Uterus (tissue), 4 donors: ENCODE measurements around the gene AFDN. TPM values are rescaled to one million over a fixed set of nuclear protein-coding genes. Genes with fewer than 3 reads are reported as not detected.
A peak's percentile ranks its signal among the peaks of the same experiment; 100 is the strongest.

Experiments used
- DNase-seq, 2 donors: peaks; one replicate each; pipeline ENCODE4 v3.0.0-alpha.2; 2019 to 2020
- H3K27ac ChIP-seq, 2 donors: fragments of 200-600 bp; sonication (generic); 1 replicate in 1 of 2; 2 replicates in 1 of 2; pipeline ENCODE4 v1.5.1; 2016 to 2018
- H3K27me3 ChIP-seq, 2 donors: fragments of 200-600 bp; sonication (generic); one replicate each; pipeline ENCODE4 v1.5.1; 2018 to 2019; ENCODE audit warnings: control low read depth in 1 of 2
- H3K36me3 ChIP-seq, 2 donors: fragments of 200-600 bp; sonication (generic); one replicate each; pipeline ENCODE4 v1.5.1; 2019; ENCODE audit warnings: control low read depth in 1 of 2
- H3K4me1 ChIP-seq, 2 donors: fragments of 200-600 bp; sonication (generic); one replicate each; pipeline ENCODE4 v1.5.1; 2018 to 2019; ENCODE audit warnings: control low read depth in 1 of 2
- H3K4me3 ChIP-seq, 2 donors: fragments of 200-600 bp; sonication (generic); 1 replicate in 1 of 2; 2 replicates in 1 of 2; pipeline ENCODE4 v1.5.1; 2018 to 2019; ENCODE audit warnings: mild to moderate bottlenecking in 1 of 2
- H3K9me3 ChIP-seq, 2 donors: fragments of 200-600 bp; sonication (generic); one replicate each; pipeline ENCODE4 v1.5.1; 2019; ENCODE audit warnings: control low read depth in 1 of 2
- POLR2A ChIP-seq, 2 donors: fragments of 450-650 bp; IDR thresholded peaks; one replicate each; pipeline ENCODE4 v1.6.1; 2016; ENCODE audit warnings: antibody characterized with exemption in 2 of 2, mild to moderate bottlenecking in 1 of 2, moderate library complexity in 1 of 2
- intact Hi-C: fragments of 100-400 bp; cut with DNase I; formaldehyde crosslinking; loops from one replicate; pipeline ENCODE4 v1.15.1; 2023; ENCODE audit warnings: low total_unique reads
- total RNA-seq, 4 donors: library from RNA; depleted of rRNA in 3 of 4; stranded (reverse); fragments of >200 nt in 3 of 4; gene quantifications; one replicate each; pipeline versions ENCODE4 v1.1.0 to v1.2.4, GENCODE V29; 2014 to 2023
- TF ChIP-seq, protein P1 (sequence below), 4 experiments: fragments of 200-600 bp in 2 of 4; fragments of 450-650 bp in 2 of 4; sonication (generic) in 2 of 4; IDR thresholded peaks; one replicate each; pipeline ENCODE4 v1.5.1; 2016 to 2019; ENCODE audit warnings: antibody characterized with exemption in 4 of 4, mild to moderate bottlenecking in 2 of 4, moderate library complexity in 1 of 4
- donor health status: DM: yes; HTN: yes; CAD: no.

The AFDN gene
- total RNA-seq, 4 donors from 2014 or later = 64.6 to 210 (median 120) TPM

DNA sequence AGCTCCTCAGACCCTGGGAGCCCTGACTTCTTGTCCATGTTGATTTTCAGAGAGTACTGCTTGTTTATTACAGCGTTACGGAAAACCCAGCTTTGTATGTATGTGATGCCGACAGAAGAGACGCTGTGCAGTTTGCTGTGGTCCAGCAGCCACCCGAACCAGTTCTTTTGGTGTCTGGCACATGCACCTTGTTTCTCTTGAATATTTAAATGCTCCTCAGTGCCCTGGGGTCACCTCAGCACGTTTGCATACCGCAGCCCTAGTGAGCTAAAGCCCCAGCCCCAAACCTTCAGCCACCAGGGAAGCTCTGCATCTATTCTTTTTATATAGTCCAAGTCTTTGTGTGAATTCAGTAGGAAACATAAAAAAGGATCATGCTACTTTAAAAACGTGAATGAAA lies 39.9 kb downstream of the AFDN start:
- Histone ChIP-seq H3K4me1 (no peaks in the 10 kb centered on the region), H3K4me3 (no peak overlapping the region), H3K27me3 (no peaks in the 10 kb centered on the region), H3K9me3 (no peaks in the 10 kb centered on the region), H3K36me3 (no peaks in the 10 kb centered on the region), H3K27ac (no peak overlapping the region)
- no peak for DNase-seq
- TF ChIP-seq, protein P1, sequence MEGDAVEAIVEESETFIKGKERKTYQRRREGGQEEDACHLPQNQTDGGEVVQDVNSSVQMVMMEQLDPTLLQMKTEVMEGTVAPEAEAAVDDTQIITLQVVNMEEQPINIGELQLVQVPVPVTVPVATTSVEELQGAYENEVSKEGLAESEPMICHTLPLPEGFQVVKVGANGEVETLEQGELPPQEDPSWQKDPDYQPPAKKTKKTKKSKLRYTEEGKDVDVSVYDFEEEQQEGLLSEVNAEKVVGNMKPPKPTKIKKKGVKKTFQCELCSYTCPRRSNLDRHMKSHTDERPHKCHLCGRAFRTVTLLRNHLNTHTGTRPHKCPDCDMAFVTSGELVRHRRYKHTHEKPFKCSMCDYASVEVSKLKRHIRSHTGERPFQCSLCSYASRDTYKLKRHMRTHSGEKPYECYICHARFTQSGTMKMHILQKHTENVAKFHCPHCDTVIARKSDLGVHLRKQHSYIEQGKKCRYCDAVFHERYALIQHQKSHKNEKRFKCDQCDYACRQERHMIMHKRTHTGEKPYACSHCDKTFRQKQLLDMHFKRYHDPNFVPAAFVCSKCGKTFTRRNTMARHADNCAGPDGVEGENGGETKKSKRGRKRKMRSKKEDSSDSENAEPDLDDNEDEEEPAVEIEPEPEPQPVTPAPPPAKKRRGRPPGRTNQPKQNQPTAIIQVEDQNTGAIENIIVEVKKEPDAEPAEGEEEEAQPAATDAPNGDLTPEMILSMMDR (IDR thresholded peaks at IDR 0.05) = no peak
- intact Hi-C loops = no loop called here

GRCh38 chr6:167870321-167870720 lies 43.6 kb downstream of the AFDN start:
- Histone ChIP-seq H3K27me3 (no peaks in the 10 kb centered on the region), H3K36me3 (no peaks in the 10 kb centered on the region), H3K27ac (peak overlapping the region in 1 of 2 donors; percentile 26), H3K4me1 (no peaks in the 10 kb centered on the region), H3K4me3 (no peak overlapping the region), H3K9me3 (no peaks in the 10 kb centered on the region)
- intact Hi-C loops = no loop called here
- TF ChIP-seq POLR2A (IDR thresholded peaks at IDR 0.05) = no peak
- peak in 1 of 2 donors; percentile 56 for DNase-seq

DNA sequence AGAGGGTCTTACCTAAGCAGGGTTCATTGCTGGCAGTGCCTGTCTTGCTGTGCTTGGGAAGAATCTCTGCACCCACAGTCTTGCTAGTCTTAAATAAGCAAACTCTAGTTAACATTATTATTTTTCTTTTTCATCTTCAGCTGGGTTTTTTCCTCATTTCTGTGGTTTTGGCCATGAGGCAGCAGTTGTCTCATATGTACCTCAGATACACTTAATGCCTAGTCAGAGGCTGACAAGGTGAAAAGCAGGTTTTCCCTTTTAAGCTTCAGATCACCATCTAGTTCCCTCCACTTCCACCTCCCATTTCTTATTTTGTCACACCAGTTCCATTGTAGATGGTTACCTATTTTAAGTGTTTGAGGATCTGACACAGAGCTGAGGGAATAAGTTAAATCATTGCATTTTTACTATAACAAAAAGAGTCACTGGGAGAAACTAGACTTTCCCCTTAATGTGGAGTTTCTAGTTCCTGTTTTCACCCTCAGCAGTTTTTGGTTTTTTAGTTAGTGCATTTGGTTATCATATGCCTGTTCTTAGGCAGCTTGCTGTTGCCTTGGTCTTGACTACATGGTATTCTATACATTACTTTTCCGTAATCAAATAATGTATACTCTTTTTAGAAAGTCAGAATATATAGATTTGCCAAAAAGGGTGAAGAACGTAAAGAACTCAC lies 46.0 kb downstream of the AFDN start:
- no peaks in the 10 kb centered on the region for H3K27me3 ChIP-seq
- no peaks in the 10 kb centered on the region for H3K4me1 ChIP-seq
- no peak overlapping the region for H3K27ac ChIP-seq
- no peak for DNase-seq
- no peaks in the 10 kb centered on the region for H3K9me3 ChIP-seq
- no peaks in the 10 kb centered on the region for H3K36me3 ChIP-seq
- no peak overlapping the region for H3K4me3 ChIP-seq
- TF ChIP-seq, protein P1 (IDR thresholded peaks at IDR 0.05) = no peak
- TF ChIP-seq POLR2A (IDR thresholded peaks at IDR 0.05) = no peak
- intact Hi-C loops = no loop called here

DNA sequence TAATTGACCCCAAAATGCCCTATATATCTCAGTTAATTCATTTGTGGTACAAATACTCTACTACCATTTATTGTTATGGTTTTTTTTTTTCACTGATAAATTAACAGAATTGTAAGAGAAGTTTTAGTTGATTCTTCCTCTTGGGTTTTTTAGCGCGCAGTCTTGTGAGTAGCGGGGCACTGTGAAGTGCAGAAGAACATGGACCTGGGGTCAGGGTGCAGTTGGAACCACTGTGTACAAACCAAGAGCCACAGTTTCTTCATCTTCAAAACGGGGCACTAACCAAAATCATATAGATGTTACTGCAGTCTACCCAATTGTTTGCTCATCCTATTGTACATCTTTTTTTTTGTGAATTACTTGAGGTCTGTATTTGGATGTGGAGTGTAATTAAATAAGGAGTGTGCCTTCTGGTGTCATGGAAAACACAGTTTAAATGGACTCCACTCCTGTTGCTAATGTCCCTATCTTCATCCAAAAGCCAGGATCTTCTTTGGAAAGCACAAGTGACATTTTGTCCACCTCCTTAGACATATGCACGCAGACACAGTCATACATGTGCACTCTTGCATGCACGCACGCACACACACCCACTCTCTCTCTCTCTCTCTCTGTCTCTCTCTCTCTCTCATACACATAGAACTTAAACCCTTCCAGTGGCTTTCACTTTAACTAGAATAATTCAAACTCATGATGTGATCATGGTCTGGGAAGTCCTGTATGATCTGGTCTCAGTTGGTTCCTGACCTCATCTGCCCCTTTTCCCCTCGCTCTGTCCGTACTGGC lies 51.5 kb downstream of the AFDN start:
- Histone ChIP-seq H3K4me3 (no peak overlapping the region), H3K27ac (no peak overlapping the region), H3K36me3 (no peaks in the 10 kb centered on the region), H3K27me3 (no peaks in the 10 kb centered on the region), H3K4me1 (no peaks in the 10 kb centered on the region), H3K9me3 (no peaks in the 10 kb centered on the region)
- no peak for DNase-seq
- TF ChIP-seq, protein P1 (IDR thresholded peaks at IDR 0.05) = no peak
- TF ChIP-seq POLR2A (IDR thresholded peaks at IDR 0.05) = no peak
- intact Hi-C loops = no loop called here

DNA sequence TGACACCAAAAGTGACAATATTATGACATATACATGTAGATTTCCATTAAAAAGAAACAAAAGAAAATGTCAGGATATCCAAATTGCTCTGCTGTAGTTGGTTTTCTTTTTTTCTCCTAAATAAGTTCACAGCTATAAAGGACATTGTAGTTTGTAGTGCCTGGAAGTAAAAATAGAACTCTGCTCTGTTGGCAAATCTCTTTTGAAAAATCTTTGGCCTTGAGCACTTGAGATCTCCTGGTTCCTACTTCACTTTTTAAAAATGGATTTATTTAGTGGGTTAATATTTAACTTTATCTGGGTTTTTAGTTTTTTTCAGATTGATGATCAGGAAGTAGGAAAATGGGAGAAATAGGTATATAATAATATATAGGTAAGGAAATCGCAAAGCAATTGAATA lies 52.9 kb downstream of the AFDN start:
- intact Hi-C loops = no loop called here
- Histone ChIP-seq H3K4me3 (no peak overlapping the region), H3K4me1 (no peaks in the 10 kb centered on the region), H3K36me3 (no peaks in the 10 kb centered on the region), H3K27ac (no peak overlapping the region), H3K27me3 (no peaks in the 10 kb centered on the region), H3K9me3 (no peaks in the 10 kb centered on the region)
- TF ChIP-seq, protein P1 (IDR thresholded peaks at IDR 0.05) = no peak
- TF ChIP-seq POLR2A (IDR thresholded peaks at IDR 0.05) = no peak
- no peak for DNase-seq
